Bronchial smooth muscle cell (primary cell): ENCODE measurements around the gene STARD13. TPM values are rescaled to one million over a fixed set of nuclear protein-coding genes. Genes with fewer than 3 reads are reported as not detected.

ENCODE experiments used
- total RNA-seq: library from RNA; depleted of rRNA; stranded (reverse); fragments of >200 nt; gene quantifications from 2 replicates; pipeline ENCODE4 v1.2.1, GENCODE V29; 2014

STARD13 gene
- 7.6 and 10.1 TPM in 2 replicates for total RNA-seq

GRCh38 chr13:33285420-33286124 lies at the start of gene STARD13:
STARD13 (minus strand) TSS chr13:33285755; CDS start chr13:33285638, 117 bp downstream.

